HL-60 (cell line): ENCODE data around the gene ANKRD23.

Source experiments
- DNase-seq, 2 experiments: peaks; one replicate each; pipeline ENCODE4 v3.0.0-alpha.2; 2010 to 2020; ENCODE audit warnings: low read depth in 1 of 2, low spot score in 1 of 2
- H3K27ac ChIP-seq: fragments of 250-450 bp; sonication (Bioruptor Pico); replicated peaks from 2 replicates; pipeline ENCODE4 v1.5.1; 2020; ENCODE audit warnings: mild to moderate bottlenecking, moderate library complexity
- H3K27me3 ChIP-seq: fragments of 250-450 bp; sonication (Bioruptor Pico); 2 replicates; pipeline ENCODE4 v1.5.1; 2021; ENCODE audit warnings: mild to moderate bottlenecking, moderate library complexity; ENCODE audit not compliant: insufficient read depth, poor library complexity, severe bottlenecking
- H3K4me3 ChIP-seq: replicated peaks from 2 replicates; pipeline ENCODE4 v1.5.1; 2011; ENCODE audit warnings: mild to moderate bottlenecking, control low read depth, low read length; ENCODE audit not compliant: insufficient read depth
- GABPA ChIP-seq: IDR thresholded peaks from 2 replicates; pipeline ENCODE4 v1.6.1; 2012; ENCODE audit warnings: low read depth
- POLR2AphosphoS5 ChIP-seq: IDR thresholded peaks from 2 replicates; pipeline ENCODE4 v1.6.1; 2012; ENCODE audit warnings: low read depth
- SPI1 ChIP-seq: IDR thresholded peaks from 2 replicates; pipeline ENCODE4 v1.6.1; 2012; ENCODE audit warnings: low read depth, mild to moderate bottlenecking, borderline replicate concordance
- TF ChIP-seq, protein P1 (sequence below): IDR thresholded peaks from one replicate; pipeline ENCODE4 v1.5.1; 2011; ENCODE audit warnings: low read length, control low read depth, inconsistent platforms; ENCODE audit not compliant: insufficient read depth
- TF ChIP-seq, protein P2 (sequence below): IDR thresholded peaks from 2 replicates; pipeline ENCODE4 v1.6.1; 2012; ENCODE audit warnings: low read depth; ENCODE audit not compliant: insufficient replicate concordance

Gene ANKRD23

DNA sequence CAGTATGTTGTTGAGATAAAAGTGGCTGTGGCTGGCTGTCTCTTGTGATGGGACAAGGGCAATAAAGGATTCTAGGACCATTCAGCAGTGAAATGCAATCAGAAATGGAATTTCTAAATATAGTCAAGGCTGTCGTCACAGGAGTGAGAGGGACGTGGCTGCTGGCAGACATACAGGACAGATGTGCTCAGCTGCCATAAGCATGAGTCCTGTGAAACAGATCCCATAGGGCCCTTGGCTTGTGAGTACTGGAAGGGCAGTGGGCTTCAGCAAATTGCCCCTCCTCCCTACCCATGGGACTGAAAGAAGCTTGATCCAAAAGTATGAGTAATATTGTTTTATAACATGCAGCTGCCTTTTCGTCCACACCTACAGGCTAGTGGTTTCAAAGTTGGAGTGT is 31.9 kb downstream of the ANKRD23 start:
- H3K27ac ChIP-seq = no peak overlapping the region
- H3K4me3 ChIP-seq = no peak overlapping the region
- no peak for DNase-seq
- H3K27me3 ChIP-seq = no peaks in the 10 kb centered on the region
- TF ChIP-seq, protein P1, sequence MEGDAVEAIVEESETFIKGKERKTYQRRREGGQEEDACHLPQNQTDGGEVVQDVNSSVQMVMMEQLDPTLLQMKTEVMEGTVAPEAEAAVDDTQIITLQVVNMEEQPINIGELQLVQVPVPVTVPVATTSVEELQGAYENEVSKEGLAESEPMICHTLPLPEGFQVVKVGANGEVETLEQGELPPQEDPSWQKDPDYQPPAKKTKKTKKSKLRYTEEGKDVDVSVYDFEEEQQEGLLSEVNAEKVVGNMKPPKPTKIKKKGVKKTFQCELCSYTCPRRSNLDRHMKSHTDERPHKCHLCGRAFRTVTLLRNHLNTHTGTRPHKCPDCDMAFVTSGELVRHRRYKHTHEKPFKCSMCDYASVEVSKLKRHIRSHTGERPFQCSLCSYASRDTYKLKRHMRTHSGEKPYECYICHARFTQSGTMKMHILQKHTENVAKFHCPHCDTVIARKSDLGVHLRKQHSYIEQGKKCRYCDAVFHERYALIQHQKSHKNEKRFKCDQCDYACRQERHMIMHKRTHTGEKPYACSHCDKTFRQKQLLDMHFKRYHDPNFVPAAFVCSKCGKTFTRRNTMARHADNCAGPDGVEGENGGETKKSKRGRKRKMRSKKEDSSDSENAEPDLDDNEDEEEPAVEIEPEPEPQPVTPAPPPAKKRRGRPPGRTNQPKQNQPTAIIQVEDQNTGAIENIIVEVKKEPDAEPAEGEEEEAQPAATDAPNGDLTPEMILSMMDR = no peak

DNA sequence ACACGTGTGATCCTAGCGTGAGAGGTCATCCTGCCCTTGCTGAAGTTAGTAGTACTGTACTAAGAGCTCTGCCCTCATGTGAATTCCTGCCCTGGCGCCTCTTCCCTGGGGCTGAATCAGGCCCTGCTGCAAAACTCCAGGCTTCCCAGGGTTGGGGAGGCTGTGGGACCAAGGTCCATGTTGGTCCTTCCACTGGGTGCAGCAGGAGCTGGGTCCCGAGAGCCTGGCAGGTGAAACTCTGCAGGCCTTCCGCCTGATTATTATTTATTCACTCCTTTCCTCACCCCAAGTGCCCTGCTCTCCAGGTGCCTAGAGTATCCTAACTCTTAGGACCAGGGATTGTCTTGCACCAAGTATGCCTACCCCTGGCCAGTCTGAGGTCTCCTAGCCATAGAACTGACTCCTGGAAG is 33.0 kb downstream of the ANKRD23 start:
- TF ChIP-seq, protein P1 = no peak
- no peak for TF ChIP-seq POLR2AphosphoS5
- TF ChIP-seq, protein P2, sequence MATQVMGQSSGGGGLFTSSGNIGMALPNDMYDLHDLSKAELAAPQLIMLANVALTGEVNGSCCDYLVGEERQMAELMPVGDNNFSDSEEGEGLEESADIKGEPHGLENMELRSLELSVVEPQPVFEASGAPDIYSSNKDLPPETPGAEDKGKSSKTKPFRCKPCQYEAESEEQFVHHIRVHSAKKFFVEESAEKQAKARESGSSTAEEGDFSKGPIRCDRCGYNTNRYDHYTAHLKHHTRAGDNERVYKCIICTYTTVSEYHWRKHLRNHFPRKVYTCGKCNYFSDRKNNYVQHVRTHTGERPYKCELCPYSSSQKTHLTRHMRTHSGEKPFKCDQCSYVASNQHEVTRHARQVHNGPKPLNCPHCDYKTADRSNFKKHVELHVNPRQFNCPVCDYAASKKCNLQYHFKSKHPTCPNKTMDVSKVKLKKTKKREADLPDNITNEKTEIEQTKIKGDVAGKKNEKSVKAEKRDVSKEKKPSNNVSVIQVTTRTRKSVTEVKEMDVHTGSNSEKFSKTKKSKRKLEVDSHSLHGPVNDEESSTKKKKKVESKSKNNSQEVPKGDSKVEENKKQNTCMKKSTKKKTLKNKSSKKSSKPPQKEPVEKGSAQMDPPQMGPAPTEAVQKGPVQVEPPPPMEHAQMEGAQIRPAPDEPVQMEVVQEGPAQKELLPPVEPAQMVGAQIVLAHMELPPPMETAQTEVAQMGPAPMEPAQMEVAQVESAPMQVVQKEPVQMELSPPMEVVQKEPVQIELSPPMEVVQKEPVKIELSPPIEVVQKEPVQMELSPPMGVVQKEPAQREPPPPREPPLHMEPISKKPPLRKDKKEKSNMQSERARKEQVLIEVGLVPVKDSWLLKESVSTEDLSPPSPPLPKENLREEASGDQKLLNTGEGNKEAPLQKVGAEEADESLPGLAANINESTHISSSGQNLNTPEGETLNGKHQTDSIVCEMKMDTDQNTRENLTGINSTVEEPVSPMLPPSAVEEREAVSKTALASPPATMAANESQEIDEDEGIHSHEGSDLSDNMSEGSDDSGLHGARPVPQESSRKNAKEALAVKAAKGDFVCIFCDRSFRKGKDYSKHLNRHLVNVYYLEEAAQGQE = no peak
- no peak for TF ChIP-seq SPI1
- DNase-seq = no peak
- H3K27ac ChIP-seq = no peak overlapping the region
- H3K27me3 ChIP-seq = no peaks in the 10 kb centered on the region
- H3K4me3 ChIP-seq = no peak overlapping the region

DNA sequence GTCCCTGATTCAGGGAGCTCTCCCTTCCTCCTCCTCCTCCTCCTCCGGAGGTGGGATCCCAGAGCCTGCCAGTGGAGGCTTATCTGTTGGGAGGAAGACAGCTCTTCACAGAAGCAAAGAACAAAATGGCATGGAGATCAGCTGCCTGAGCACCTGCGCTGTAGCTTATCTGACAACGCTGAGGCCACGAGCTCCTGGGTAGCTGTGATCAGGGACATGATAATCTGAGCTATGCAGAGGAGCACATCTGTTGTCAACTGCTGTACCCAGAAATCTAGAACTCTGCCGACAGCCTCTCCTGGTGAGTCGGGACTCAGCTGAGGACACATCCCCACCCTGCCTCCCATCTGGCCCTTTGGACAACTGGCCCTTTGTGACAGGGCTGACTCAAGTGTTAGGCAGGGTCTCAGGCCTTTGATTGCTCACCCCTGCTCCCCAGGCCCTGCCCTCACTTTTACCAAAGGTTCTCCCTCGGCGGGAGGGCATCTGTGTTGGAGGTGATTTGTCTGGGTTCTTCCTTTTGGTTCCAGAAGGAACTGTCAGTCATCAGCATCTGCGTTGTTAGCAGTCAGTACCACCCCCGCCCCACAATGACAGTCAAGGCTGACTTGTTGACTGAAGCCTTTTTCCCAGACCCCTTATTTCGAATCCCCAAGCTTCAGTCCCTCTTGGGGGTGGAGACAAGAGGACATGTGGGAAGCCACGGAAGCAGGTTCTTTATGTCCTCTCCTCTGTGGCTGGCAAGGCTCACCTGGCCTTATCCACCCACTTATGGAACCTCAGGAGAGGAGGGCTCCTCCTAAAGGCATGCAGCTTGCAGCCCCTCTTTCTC is 33.7 kb downstream of the ANKRD23 start:
- Histone ChIP-seq H3K27me3 (no peaks in the 10 kb centered on the region), H3K4me3 (no peak overlapping the region), H3K27ac (no peak overlapping the region)
- DNase-seq = no peak
- TF ChIP-seq POLR2AphosphoS5 (no peak), SPI1 (no peak), GABPA (no peak)
- TF ChIP-seq, protein P2 = no peak
- TF ChIP-seq, protein P1 = no peak
